Measurements from ENCODE around the gene CORO1C.
A peak's percentile ranks its signal among the peaks of the same experiment; 100 is the strongest.

Gene CORO1C

DNA sequence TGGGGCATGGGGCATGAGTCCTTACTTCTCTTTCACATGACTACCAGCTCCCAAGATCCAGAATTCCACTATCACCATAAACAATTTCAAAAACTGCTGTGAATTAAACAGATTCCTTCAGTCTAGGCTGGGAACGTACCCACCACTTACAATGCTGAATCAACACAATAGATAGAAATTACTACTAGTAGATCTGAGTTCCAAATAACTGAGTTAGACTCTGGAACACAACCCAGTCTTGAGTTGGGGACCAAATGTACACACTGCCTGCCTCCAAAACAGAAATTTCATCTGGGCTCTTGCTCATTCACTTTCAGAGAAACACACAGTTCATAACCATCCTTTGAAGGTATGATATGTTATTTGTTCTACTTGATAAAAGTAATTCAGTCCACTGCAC is 8.9 kb downstream of the CORO1C start:
- Histone ChIP-seq H3K4me2 (ENCODE audit: low read length) (peak overlapping the region; percentile 30), H3K27me3 (ENCODE audit: control insufficient read depth, insufficient read depth, low read length) (no peaks in the 10 kb centered on the region), H3K9ac (no peak overlapping the region), H2AFZ (no peak overlapping the region), H3K27ac (peak overlapping the region; percentile 6), H3K36me3 (ENCODE audit: control insufficient read depth, insufficient read depth, low read length) (no peaks in the 10 kb centered on the region), H3K4me3 (ENCODE audit: low read depth, low read length) (no peak overlapping the region), H3K79me2 (peaks cover 71% of the 10 kb centered on the region), H3K4me1 (peaks cover 20% of the 10 kb centered on the region), H3K9me3 (ENCODE audit: control insufficient read depth, low read length) (no peaks in the 10 kb centered on the region)
- TF ChIP-seq, protein P1, sequence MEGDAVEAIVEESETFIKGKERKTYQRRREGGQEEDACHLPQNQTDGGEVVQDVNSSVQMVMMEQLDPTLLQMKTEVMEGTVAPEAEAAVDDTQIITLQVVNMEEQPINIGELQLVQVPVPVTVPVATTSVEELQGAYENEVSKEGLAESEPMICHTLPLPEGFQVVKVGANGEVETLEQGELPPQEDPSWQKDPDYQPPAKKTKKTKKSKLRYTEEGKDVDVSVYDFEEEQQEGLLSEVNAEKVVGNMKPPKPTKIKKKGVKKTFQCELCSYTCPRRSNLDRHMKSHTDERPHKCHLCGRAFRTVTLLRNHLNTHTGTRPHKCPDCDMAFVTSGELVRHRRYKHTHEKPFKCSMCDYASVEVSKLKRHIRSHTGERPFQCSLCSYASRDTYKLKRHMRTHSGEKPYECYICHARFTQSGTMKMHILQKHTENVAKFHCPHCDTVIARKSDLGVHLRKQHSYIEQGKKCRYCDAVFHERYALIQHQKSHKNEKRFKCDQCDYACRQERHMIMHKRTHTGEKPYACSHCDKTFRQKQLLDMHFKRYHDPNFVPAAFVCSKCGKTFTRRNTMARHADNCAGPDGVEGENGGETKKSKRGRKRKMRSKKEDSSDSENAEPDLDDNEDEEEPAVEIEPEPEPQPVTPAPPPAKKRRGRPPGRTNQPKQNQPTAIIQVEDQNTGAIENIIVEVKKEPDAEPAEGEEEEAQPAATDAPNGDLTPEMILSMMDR (IDR thresholded peaks at IDR 0.05), result no peak

DNA sequence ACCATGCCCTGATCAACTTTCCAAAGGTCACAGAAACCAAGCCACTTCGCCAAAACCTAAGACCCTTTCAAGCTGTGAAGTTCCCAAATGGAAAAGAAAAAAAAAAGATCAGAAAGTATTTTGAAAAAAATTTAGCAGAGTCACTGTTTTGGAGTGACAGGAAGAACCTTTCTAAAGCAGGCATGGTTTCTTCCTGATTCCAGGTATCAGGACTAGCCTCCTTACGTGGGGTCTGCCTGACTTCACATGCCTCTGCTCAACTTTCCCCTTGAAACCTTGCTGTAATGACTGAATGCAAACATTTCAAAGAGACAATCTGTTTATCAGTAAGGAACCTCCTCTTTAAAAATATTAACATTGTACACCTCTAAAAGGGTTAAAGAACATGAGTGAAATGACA is 9.5 kb downstream of the CORO1C start:
- no peak overlapping the region for H3K4me3 ChIP-seq (ENCODE audit: low read depth, low read length)
- TF ChIP-seq, protein P1 (IDR thresholded peaks at IDR 0.05), result no peak
- no peaks in the 10 kb centered on the region for H3K27me3 ChIP-seq (ENCODE audit: control insufficient read depth, insufficient read depth, low read length)
- no peaks in the 10 kb centered on the region for H3K36me3 ChIP-seq (ENCODE audit: control insufficient read depth, insufficient read depth, low read length)
- no peak overlapping the region for H3K9ac ChIP-seq
- H3K4me1 ChIP-seq, result peaks cover 20% of the 10 kb centered on the region
- H3K27ac ChIP-seq, result no peak overlapping the region
- H2AFZ ChIP-seq, result no peak overlapping the region
- H3K4me2 ChIP-seq (ENCODE audit: low read length), result peak overlapping the region; percentile 30
- H3K79me2 ChIP-seq, result peaks cover 71% of the 10 kb centered on the region
- H3K9me3 ChIP-seq (ENCODE audit: control insufficient read depth, low read length), result no peaks in the 10 kb centered on the region

DNA sequence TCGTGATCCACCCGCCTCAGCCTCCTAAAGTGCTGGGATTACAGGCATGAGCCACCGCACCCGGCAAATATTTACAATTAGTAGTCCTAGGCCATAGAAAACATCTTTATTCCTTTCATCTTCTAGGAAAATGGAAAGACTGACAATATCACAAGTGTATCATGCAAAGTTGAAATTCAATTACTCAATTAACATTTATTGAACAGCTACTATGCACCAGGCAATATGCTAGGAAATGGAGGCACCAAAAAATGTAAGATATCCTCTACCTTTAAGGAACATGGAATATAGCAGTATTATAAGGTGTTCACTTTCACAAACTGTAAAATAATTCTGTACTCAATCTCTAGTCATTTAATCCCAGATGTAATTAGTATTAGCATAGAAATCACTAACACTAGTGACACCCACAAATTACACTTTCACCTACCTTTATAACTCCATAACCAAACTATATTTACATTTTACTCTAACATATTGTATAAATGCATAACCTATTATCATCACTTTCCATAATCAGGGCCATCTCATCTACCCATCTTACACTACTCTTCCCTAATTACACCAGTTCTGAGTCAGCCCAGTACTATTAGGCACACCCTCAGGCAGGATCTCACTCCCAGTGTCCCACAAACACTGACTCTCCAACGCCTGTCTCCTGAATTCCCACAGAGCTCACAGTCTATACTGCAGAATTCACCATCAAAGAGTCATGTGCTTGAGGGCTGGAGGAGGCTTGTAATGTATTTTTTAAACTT is 10.4 kb downstream of the CORO1C start:
- no peaks in the 10 kb centered on the region for H3K27me3 ChIP-seq (ENCODE audit: control insufficient read depth, insufficient read depth, low read length)
- peaks cover 69% of the 10 kb centered on the region for H3K79me2 ChIP-seq
- H2AFZ ChIP-seq, result no peak overlapping the region
- H3K4me3 ChIP-seq (ENCODE audit: low read depth, low read length), result no peak overlapping the region
- no peaks in the 10 kb centered on the region for H3K36me3 ChIP-seq (ENCODE audit: control insufficient read depth, insufficient read depth, low read length)
- no peak overlapping the region for H3K27ac ChIP-seq
- peak overlapping the region; percentile 33 for H3K4me2 ChIP-seq (ENCODE audit: low read length)
- H3K9me3 ChIP-seq (ENCODE audit: control insufficient read depth, low read length), result no peaks in the 10 kb centered on the region
- TF ChIP-seq, protein P1 (IDR thresholded peaks at IDR 0.05), result no peak
- peaks cover 20% of the 10 kb centered on the region for H3K4me1 ChIP-seq
- H3K9ac ChIP-seq, result no peak overlapping the region

DNA sequence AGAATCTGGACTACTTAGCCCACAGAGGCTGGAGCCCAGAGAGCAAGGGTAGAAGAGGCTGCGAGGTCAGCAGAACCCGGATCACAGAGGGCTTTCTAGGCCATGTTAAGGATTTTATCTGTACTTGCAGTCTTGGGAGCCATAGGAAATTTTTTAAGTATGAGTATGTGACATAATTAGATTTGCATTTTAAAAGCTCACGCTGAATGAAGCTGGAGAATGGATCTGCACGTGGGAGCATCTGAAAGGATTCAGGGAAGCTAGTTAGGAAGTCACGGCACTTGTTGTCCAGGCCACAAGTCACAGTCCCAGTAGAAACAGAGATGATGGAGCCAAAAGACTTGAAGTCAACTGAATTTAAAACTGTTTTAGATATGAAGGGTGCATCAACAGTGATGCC is 14.1 kb downstream of the CORO1C start:
- no peak overlapping the region for H3K4me3 ChIP-seq (ENCODE audit: low read depth, low read length)
- H3K36me3 ChIP-seq (ENCODE audit: control insufficient read depth, insufficient read depth, low read length), result no peaks in the 10 kb centered on the region
- no peak overlapping the region for H3K4me2 ChIP-seq (ENCODE audit: low read length)
- H3K9ac ChIP-seq, result no peak overlapping the region
- H2AFZ ChIP-seq, result no peak overlapping the region
- TF ChIP-seq, protein P1 (IDR thresholded peaks at IDR 0.05), result no peak
- no peak overlapping the region for H3K27ac ChIP-seq
- no peaks in the 10 kb centered on the region for H3K9me3 ChIP-seq (ENCODE audit: control insufficient read depth, low read length)
- H3K79me2 ChIP-seq, result peaks cover 66% of the 10 kb centered on the region
- peaks cover 10% of the 10 kb centered on the region for H3K4me1 ChIP-seq
- no peaks in the 10 kb centered on the region for H3K27me3 ChIP-seq (ENCODE audit: control insufficient read depth, insufficient read depth, low read length)

DNA sequence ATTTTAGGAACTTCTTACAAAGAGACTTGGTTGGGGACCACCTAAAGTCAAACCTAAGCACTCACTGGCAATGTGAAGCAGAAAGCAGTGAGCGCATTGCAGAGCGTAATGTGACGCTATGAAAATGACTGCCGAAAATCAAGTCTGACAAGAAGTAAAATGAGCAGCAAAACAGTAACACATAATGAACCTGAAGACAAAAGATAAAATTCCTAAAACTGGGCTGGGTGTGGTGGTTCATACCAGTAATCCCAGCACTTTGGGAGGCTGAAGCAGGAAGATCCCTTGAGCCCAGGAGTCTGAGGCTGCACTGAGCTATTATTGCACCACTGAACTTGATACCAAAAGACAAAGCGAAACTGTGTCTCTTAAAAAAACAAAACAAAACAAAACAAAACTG is 16.5 kb downstream of the CORO1C start:
- H3K27me3 ChIP-seq (ENCODE audit: control insufficient read depth, insufficient read depth, low read length), result no peaks in the 10 kb centered on the region
- H3K36me3 ChIP-seq (ENCODE audit: control insufficient read depth, insufficient read depth, low read length), result no peaks in the 10 kb centered on the region
- H3K9ac ChIP-seq, result no peak overlapping the region
- peak overlapping the region; percentile 33 for H3K27ac ChIP-seq
- H3K9me3 ChIP-seq (ENCODE audit: control insufficient read depth, low read length), result no peaks in the 10 kb centered on the region
- H3K79me2 ChIP-seq, result peaks cover 65% of the 10 kb centered on the region
- TF ChIP-seq, protein P1 (IDR thresholded peaks at IDR 0.05), result no peak
- H3K4me1 ChIP-seq, result peaks cover 9% of the 10 kb centered on the region
- peak overlapping the region; percentile 6 for H3K4me2 ChIP-seq (ENCODE audit: low read length)
- no peak overlapping the region for H2AFZ ChIP-seq
- H3K4me3 ChIP-seq (ENCODE audit: low read depth, low read length), result no peak overlapping the region

Data from parathyroid adenoma (tissue), 2 donors.